Activated CD4-positive, alpha-beta T cell treated with anti-CD3 and anti-CD28 coated beads for 36 hours (primary cell): Measurements from ENCODE around the gene DNAAF3. TPM values are rescaled to one million over a fixed set of nuclear protein-coding genes. Genes with fewer than 3 reads are reported as not detected.
A peak's percentile ranks its signal among the peaks of the same experiment; 100 is the strongest.
"Not testable (repeated sequence)": the region's sequence is repeated elsewhere in the genome, so short reads cannot be mapped to it uniquely, and the experiment has no call there.

Source experiments
- ATAC-seq: fragments of 200-7000 bp; cut with Tn5 transposase; one replicate; pipeline ENCODE4 v1.10.0; 2021; ENCODE audit warnings: mild to moderate bottlenecking, moderate library complexity
- CTCF ChIA-PET: fragments of 350-600 bp; sonication (Branson Sonifier 250); formaldehyde crosslinking; loops from one replicate; lab custom pipeline; 2021; ENCODE audit warnings: antibody characterized with exemption; lab: Charles Lee
- POLR2A ChIA-PET: fragments of 350-600 bp; sonication (Branson Sonifier 250); formaldehyde crosslinking; loops from one replicate; lab custom pipeline; 2021; ENCODE audit warnings: antibody characterized with exemption, inconsistent platforms; lab: Charles Lee
- DNase-seq: peaks from one replicate; pipeline ENCODE4 v3.0.0-alpha.2; 2020
- H3K27ac Mint-ChIP-seq: one replicate; pipeline ENCODE4 v1.8.0; 2021; ENCODE audit warnings: mixed read lengths
- H3K27me3 Mint-ChIP-seq: one replicate; pipeline ENCODE4 v1.8.0; 2021; ENCODE audit warnings: mixed read lengths
- H3K36me3 Mint-ChIP-seq: one replicate; pipeline ENCODE4 v1.8.0; 2021; ENCODE audit warnings: low read depth, mixed read lengths
- H3K4me1 Mint-ChIP-seq: one replicate; pipeline ENCODE4 v1.8.0; 2021; ENCODE audit warnings: mixed read lengths
- H3K4me3 Mint-ChIP-seq: one replicate; pipeline ENCODE4 v1.8.0; 2021; ENCODE audit warnings: mild to moderate bottlenecking, moderate library complexity, mixed read lengths
- H3K9me3 Mint-ChIP-seq: one replicate; pipeline ENCODE4 v1.8.0; 2021; ENCODE audit warnings: low read depth, mixed read lengths
- intact Hi-C, 2 experiments: fragments of 100-400 bp; cut with DNase I in 1 of 2; cut with micrococcal nuclease in 1 of 2; formaldehyde crosslinking; loops; one replicate each; pipeline versions ENCODE4 v1.14.2 to v1.15.1; 2022 to 2024; cut with DNase I, micrococcal nuclease
- total RNA-seq, 2 experiments: library from RNA; stranded (reverse); gene quantifications; one replicate each; pipeline ENCODE4 v1.2.3, GENCODE V29; 2021

DNAAF3 gene
- total RNA-seq, 2 experiments from 2014 or later, result 0.53 to 0.72 TPM

DNA sequence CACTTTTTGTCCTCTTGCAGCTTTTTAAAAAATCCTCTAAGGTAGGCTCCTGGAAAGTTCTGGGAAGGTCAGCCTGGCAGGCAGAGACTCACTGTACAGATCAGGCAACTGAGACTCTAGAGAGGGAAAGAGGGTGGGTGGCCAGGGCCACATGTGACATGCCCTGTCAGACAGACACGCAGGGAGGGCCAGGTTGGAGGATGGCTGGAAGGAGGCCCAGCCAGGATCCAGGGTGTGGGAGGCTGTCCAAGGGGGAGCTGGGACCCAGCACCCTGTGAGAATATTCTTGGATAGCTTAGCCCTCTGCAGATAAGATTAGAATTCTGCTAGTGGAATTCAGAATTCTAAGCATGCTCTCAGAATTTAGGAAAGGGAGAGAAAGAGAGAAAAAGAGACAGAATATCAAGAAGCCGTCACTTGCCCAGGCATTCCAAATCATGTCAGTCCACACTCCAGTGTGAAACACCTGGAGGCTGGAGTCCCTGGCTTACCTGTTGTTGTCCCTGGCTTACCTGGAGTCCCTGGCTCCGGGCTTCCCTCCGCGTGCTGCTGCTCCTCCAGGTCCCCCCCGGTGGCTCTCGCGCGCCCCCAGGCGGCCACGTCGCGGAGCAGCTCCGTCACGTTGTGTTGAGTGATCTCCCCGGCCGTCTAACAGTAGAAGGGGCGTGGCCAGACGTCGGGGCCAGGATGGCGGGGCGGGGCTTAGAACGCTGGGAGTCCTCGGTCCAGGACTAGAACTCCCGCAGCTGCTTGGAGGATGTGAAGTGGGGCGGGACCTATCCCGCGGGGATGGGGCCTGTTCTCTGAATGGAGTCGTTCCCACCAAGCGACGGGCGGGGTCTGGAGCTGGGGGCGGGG lies 6.1 kb downstream of the DNAAF3 start:
- ChIA-PET POLR2A (interaction anchor here (0.8 kb wide), 1 partner anchor 72 kb away, joined by 3 read pairs; no protein-coding TSS in a partner anchor), CTCF (interaction anchor here (0.6 to 2.6 kb wide), 15 partner anchors 10 to 985 kb away, joined by 3 to 16 read pairs (median 4); partner anchors contain the start of gene TNNT1)
- no peaks in the 10 kb centered on the region for H3K9me3 Mint-ChIP-seq
- no peak overlapping the region for H3K4me3 Mint-ChIP-seq
- peak; percentile 96 for DNase-seq
- peaks cover 23% of the 10 kb centered on the region for H3K27me3 Mint-ChIP-seq
- intact Hi-C loops, result loop anchor here (1.0 to 10.0 kb wide), 7 partner anchors 19 to 696 kb away; partner anchors contain the start of genes LENG9 (in 1 of the 2), PPP1R12C (in 1 of the 2), ZNF524 (in 1 of the 2) and ZNF865 (in 1 of the 2)
- no peak overlapping the region for H3K27ac Mint-ChIP-seq
- peak; percentile 98 for ATAC-seq
- no peaks in the 10 kb centered on the region for H3K36me3 Mint-ChIP-seq
- peaks cover 9% of the 10 kb centered on the region for H3K4me1 Mint-ChIP-seq

DNA sequence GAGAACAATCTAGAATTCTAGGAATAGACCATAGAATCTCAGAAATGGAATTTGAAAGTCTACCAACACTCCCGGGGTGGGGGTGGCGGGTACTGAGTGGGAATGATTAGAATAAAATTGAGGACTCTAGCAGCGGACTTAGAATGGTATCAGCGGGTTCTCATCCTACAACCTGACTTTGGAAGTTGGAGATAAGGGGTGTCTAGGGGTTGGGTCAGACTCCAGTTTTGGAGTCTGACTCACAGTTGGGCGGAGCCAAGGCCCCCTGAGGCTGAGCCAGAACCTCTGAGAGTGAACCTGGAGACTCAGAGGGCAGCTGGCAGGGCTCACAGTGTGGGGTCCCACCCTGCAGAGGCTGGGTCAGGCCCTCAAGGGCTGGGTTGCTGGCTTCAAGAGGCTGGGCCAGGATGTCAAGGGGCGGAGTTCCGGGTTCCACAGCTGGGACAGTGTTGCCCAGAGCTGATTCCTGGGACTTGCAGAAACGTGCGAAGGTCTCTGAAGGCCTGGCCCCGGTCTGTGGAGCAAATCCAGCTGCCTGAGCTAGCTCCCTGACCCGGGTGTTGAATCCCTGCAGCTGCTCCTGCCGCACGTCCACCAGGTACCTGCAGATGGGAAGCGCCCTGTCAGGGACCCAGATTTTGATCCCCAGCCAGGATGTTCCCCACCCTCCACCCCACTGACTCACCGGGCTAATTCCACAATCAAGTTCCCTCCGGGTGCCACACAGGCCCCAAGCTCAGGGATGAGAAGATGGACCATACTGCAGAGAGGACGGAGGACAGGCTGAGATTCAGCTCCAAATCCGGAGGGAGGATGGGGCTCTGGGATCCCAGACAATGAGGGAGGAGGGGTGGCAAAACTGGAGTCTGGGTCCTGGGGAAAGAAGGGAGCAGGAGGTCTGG lies 7.3 kb downstream of the DNAAF3 start:
- intact Hi-C loops, result no loop called here
- Mint-ChIP-seq H3K27ac (no peak overlapping the region), H3K4me3 (no peak overlapping the region), H3K4me1 (peaks cover 13% of the 10 kb centered on the region), H3K36me3 (no peaks in the 10 kb centered on the region), H3K27me3 (peaks cover 21% of the 10 kb centered on the region), H3K9me3 (no peaks in the 10 kb centered on the region)
- ChIA-PET POLR2A (interaction anchor here (0.7 kb wide), 1 partner anchor 69 kb away, joined by 3 read pairs; no protein-coding TSS in a partner anchor), CTCF (interaction anchor here (0.9 to 2.6 kb wide), 5 partner anchors 13 to 102 kb away, joined by 3 to 16 read pairs (median 6); no protein-coding TSS in a partner anchor)
- DNase-seq (no peak), ATAC-seq (no peak)

DNA sequence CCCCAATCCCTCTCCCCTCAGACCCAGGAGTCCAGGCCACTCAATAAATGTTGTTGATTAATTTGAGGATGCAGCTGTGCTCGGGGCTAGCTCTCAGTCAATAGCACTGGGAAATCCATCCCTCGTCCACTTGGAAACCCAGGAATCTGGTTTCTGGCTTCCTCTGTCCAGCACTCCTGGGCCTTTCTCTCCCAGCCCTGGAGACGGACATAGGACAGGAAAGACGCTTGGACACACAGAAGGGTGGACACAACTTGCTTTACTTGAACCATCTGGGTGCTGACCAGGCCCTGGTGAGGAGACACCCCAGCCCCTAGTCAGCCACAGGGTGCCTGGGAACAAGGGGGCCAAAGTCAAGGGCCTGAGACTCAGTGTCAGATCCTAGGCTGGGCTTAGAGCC lies 8.0 kb downstream of the DNAAF3 start:
- intact Hi-C loops, result no loop called here
- ChIA-PET POLR2A (no interaction called here), CTCF (interaction anchor here (0.9 to 1.8 kb wide), 4 partner anchors 16 to 69 kb away, joined by 3 to 9 read pairs (median 5); no protein-coding TSS in a partner anchor)
- no peak for DNase-seq
- Mint-ChIP-seq H3K27me3 (peaks cover 17% of the 10 kb centered on the region), H3K4me1 (peaks cover 17% of the 10 kb centered on the region), H3K4me3 (no peak overlapping the region), H3K27ac (no peak overlapping the region), H3K36me3 (no peaks in the 10 kb centered on the region), H3K9me3 (no peaks in the 10 kb centered on the region)
- ATAC-seq, result no peak

DNA sequence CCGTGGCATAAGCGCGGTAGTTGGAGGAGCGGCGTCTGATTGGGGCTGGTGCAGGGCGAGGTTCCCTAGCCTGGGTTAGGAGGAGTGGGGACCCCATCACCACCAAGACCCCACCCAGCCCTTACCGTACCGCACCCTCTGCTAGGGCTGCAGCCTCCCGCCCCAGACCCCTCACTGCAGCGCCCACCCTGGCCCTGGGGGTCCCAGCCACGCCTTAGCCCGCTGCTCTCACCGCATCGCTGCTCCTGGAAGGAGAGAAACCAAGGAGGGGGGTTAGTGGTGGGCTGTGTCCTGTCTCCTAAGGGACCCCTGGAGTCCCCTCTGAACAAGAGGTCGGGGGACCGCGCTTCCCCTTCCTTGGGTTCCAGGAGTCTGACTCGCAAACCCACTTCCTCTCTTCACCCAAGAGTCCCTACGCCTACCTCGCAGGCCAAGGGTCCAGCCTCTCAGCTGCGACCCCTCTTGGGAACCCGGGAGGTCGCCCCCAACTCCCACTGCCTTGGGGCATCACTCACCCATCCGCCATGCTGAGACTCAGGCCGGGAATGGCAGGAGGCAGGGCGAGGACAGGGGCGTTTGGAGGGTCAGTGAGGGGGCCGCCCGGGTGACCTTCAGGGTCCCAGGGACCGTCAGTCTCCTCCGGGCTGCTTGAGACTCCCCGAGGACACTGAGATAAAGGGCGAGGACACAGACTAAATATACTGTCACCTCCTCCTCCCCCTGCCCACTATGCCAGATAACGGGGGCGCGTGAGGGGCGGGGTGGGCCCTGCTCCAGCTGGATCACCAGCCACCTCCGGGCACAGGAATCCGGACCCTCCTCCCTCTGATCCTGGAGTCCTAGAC lies 9.1 kb downstream of the DNAAF3 start, which contains the start of gene TNNI3:
Gene TNNI3, minus strand, starts transcription at position 669 of the 845 bp plus-strand sequence. Its CDS starts 143 bp downstream, at position 526.
- peaks cover 19% of the 10 kb centered on the region for H3K4me1 Mint-ChIP-seq
- no peaks in the 10 kb centered on the region for H3K36me3 Mint-ChIP-seq
- intact Hi-C loops, result no loop called here
- H3K9me3 Mint-ChIP-seq, result peaks cover under 1% of the 10 kb centered on the region
- CTCF ChIA-PET, result interaction anchor here (1.0 kb wide), 2 partner anchors 19 to 68 kb away, joined by 3 to 4 read pairs; no protein-coding TSS in a partner anchor
- POLR2A ChIA-PET, result no interaction called here
- DNase-seq (no peak), ATAC-seq (no peak)
- H3K27ac Mint-ChIP-seq, result no peak within 1 kb of the TSS
- peaks cover 17% of the 10 kb centered on the region for H3K27me3 Mint-ChIP-seq
- H3K4me3 Mint-ChIP-seq, result no peak within 1 kb of the TSS

DNA sequence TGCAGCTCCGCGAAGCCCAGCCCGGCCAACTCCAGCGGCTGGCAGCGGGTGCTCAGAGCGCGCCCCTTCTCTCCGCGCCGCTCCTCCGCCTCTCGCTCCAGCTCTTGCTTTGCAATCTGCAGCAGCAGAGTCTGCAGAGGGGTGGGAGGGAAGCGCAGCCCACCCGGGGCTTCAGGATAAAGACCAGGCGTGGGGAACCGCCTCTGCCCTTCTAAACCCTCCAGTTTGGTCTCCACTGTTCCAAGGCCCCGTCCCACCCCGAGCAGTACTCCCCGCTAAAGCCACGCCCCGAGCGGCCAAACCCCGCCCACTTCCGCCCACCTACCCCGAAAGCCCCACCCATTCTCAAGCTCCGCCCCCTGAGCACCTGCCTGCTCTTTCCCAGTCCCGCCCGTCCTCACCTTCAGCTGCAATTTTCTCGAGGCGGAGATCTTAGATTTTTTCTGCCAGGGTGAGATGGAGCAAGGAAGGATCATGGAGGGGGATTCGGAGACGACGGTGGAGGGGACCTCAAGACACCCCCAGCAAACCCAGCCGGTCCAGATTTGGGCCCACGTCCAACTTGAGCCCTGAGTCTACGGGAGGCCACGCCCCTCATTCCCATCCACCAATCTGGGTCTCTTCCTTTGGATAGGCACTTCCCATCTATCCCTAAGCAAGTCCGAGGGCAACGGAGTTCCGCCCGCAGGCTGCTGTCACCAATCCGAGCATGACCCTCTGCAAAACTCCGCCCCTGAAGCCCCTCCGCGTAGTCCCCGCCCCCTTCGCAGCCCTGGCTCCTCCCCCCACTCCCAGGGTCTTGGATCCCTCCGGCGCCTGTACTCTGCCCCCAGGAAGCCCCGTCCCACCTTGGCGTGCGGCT lies 10.0 kb downstream of the DNAAF3 start:
- peaks cover 4% of the 10 kb centered on the region for H3K36me3 Mint-ChIP-seq
- peaks cover 9% of the 10 kb centered on the region for H3K9me3 Mint-ChIP-seq
- POLR2A ChIA-PET, result no interaction called here
- intact Hi-C loops, result no loop called here
- ATAC-seq, result peak; percentile 35
- H3K27ac Mint-ChIP-seq, result no peak overlapping the region
- DNase-seq, result peak; percentile 68
- peaks cover 17% of the 10 kb centered on the region for H3K27me3 Mint-ChIP-seq
- peaks cover 25% of the 10 kb centered on the region for H3K4me1 Mint-ChIP-seq
- CTCF ChIA-PET, result no interaction called here
- H3K4me3 Mint-ChIP-seq, result no peak overlapping the region

DNA sequence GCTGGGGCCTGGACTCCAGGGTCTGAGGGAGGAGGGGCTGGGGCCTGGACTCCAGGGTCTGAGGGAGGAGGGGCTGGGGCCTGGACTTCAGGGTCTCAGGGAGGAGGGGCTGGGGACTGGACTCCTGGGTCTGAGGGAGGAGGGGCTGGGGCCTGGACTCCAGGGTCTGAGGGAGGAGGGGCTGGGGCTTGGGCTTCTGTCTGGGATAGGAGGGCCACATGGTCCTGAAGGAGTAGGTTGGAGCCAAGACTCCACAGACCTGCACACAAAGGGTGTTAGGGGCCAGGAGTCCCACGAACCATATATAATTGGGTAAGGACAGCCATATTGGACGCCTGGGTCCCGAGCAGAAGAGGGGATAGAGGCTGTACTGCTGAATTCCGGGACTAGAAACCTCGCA lies 10.6 kb downstream of the DNAAF3 start:
- H3K36me3 Mint-ChIP-seq, intact Hi-C loops, CTCF ChIA-PET, ATAC-seq, DNase-seq, POLR2A ChIA-PET, H3K4me3 Mint-ChIP-seq, H3K27ac Mint-ChIP-seq: not testable (repeated sequence)
- Mint-ChIP-seq H3K4me1 (peaks cover 25% of the 10 kb centered on the region), H3K27me3 (peaks cover 17% of the 10 kb centered on the region), H3K9me3 (peaks cover 11% of the 10 kb centered on the region)

DNA sequence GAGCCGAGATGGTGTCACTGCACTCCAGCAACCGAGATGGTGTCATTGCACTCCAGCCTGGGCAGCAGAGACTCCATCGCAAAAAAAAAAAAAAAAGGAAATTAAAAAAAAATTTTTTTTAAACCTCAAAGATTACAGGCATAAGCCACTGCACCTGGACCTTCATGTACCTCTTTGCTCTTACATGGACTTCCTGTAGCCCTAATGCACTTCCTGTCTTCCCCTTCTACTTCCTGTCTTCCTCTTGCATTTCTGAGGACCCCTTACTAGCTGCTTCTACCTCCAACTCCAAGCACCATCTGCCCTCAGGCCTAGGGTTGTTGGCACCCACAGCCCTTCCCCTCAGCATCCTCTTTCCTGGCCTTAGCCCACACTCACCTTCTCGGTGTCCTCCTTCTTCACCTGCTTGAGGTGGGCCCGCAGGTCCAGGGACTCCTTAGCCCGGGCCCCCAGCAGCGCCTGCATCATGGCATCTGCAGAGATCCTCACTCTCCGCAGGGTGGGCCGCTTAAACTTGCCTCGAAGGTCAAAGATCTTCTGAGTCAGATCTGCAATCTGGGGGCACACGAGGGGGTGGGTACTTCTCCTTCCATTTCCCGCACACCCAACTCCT lies 12.7 kb downstream of the DNAAF3 start:
- peaks cover 20% of the 10 kb centered on the region for H3K4me1 Mint-ChIP-seq
- intact Hi-C loops, result no loop called here
- H3K36me3 Mint-ChIP-seq, result peaks cover 4% of the 10 kb centered on the region
- peaks cover 7% of the 10 kb centered on the region for H3K27me3 Mint-ChIP-seq
- POLR2A ChIA-PET, result interaction anchor here (0.7 kb wide), 1 partner anchor 63 kb away, joined by 7 read pairs; no protein-coding TSS in a partner anchor
- DNase-seq (no peak), ATAC-seq (no peak)
- no peak overlapping the region for H3K4me3 Mint-ChIP-seq
- CTCF ChIA-PET, result interaction anchor here (0.6 to 1.9 kb wide), 2 partner anchors 13 to 357 kb away, joined by 3 to 6 read pairs; partner anchors contain the start of gene DNAAF3
- H3K27ac Mint-ChIP-seq, result no peak overlapping the region
- H3K9me3 Mint-ChIP-seq, result peaks cover 11% of the 10 kb centered on the region

DNA sequence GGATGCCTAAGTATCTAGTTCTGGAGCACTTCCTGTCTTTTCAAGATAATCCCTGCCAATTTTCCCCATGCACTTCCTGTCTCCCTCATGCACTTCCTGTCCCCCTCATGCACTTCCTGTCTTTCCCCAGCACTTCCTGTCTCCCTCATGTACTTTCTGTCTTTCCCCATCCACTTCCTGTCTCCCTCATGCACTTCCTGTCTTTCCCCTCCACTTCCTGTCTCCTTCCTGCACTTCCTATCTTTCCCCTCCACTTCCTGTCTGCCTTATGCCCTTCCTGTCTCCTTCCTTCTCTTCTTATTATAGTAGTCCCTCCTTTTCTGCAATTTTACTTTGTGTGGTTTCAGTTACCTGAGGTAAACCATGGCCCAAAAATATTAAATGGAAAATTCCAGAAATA lies 14.4 kb downstream of the DNAAF3 start:
- H3K27me3 Mint-ChIP-seq, result peaks cover 9% of the 10 kb centered on the region
- CTCF ChIA-PET, result interaction anchor here (2.0 kb wide), 1 partner anchor 10 kb away, joined by 4 read pairs; no protein-coding TSS in a partner anchor
- peaks cover 4% of the 10 kb centered on the region for H3K36me3 Mint-ChIP-seq
- DNase-seq (no peak), ATAC-seq (no peak)
- H3K9me3 Mint-ChIP-seq, result peaks cover 11% of the 10 kb centered on the region
- peaks cover 20% of the 10 kb centered on the region for H3K4me1 Mint-ChIP-seq
- intact Hi-C loops, result no loop called here
- H3K27ac Mint-ChIP-seq, result peak overlapping the region; percentile 82
- POLR2A ChIA-PET, result interaction anchor here (0.6 kb wide), 1 partner anchor 116 kb away, joined by 3 read pairs; no protein-coding TSS in a partner anchor
- H3K4me3 Mint-ChIP-seq, result no peak overlapping the region
